ENCODE measurements around the gene PIK3AP1.

GRCh38 chr10:96683710-96684109, 36.6 kb downstream of the PIK3AP1 start:
- no peak for TF ChIP-seq CTCF (conservative IDR thresholded peaks at IDR 0.05; ENCODE audit: low read depth, low read length)
- no peak for TF ChIP-seq RFX5 (IDR thresholded peaks at IDR 0.05; ENCODE audit: low read depth, low read length)
- TF ChIP-seq POLR2A (IDR thresholded peaks at IDR 0.05; ENCODE audit: low read depth, low read length): no peak
- no peak for TF ChIP-seq RAD21 (IDR thresholded peaks at IDR 0.05; ENCODE audit: low read length)
- TF ChIP-seq USF2 (IDR thresholded peaks at IDR 0.05; ENCODE audit: low read depth, low read length): peak; percentile 53; the same call in 1 of the 2 replicates
- TF ChIP-seq NFE2L2 (IDR thresholded peaks at IDR 0.05; ENCODE audit: low read depth, low read length): no peak
